ENCODE measurements around the gene TBL3. TPM values are rescaled to one million over a fixed set of nuclear protein-coding genes. Genes with fewer than 3 reads are reported as not detected.
A peak's percentile ranks its signal among the peaks of the same experiment; 100 is the strongest.

Gene TBL3
- total RNA-seq, 2 donors from 2014 or later = 19.5 to 20.8 TPM

DNA sequence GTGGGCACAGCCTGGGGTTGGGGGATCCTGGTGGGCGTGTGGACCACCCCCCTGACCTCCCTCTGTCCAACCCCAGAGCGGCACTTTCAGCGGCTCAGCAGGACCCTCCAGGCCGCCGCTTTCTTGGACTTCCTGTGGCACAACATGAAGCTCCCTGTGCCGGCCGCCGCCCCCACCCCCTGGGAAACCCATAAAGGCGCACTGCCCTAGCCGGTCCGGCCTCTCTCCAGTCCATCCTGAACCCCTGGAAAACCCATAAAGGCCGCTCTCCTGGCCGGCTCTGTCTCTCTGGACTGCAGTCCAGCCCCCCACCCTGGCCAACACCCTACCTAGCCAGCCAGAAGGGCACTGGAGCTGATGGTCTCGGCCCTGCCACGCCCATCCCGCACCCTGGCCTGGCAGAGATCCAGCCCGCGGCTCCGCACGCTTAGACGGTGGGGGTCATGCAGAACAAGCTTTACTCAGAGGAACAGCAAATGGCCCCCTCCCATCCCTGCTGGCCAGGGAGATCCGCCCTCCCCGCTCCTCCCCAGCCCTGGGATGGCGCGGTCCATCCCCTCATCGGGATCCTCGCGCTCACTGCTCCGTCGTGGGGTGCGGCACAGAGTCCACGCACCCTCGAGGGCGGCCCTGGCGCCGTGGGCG, 6.7 kb downstream of the TBL3 start:
- H3K4me3 Mint-ChIP-seq = no peak overlapping the region
- ATAC-seq (no peak), DNase-seq (no peak)
- H3K36me3 Mint-ChIP-seq (ENCODE audit: low read depth) = peaks cover 5% of the 10 kb centered on the region
- no peaks in the 10 kb centered on the region for H3K9me3 ChIP-seq (ENCODE audit: control insufficient read depth, low read length, poor library complexity, severe bottlenecking)
- peaks cover 4% of the 10 kb centered on the region for H3K4me1 Mint-ChIP-seq
- H3K27me3 Mint-ChIP-seq = peaks cover 18% of the 10 kb centered on the region
- H3K27ac Mint-ChIP-seq = no peak overlapping the region

DNA sequence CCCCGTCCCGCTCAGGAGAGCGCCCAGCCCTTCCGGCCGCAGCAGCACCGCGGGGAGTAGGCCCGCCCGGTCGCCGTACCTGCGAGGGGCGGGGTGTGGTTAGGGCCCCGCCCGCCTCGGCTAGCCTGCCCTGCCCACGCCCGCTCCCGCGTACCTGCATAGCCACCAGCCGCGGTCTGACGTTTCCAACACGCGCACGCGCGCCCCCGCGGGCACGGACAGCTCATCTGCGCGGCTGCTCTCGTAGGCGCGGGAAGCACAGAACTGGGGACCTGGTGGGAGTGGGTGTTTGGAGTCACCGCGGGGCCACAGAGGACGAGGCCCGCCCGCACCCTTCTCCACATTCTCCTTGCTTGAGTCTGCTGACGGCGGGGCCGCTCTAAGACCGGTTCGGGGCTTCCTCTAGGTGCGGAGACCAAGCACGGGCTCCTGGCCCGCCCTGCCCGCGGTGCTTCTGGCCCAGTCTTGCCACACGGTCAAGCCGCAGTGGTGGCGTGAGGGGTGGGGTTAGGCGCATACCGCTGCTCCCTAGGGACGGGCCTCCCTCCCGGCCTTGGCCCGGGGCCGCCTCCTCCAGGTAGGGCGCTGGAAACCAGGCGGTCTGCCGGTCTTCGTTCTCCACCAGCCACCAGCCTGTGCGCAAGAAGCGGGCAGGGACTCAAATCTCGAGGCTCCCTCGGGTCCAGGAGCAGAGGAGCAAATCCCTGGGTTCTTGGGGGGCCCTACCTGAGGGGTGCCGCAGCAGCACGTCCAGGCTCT, 7.6 kb downstream of the TBL3 start:
- DNase-seq = no peak
- H3K4me3 Mint-ChIP-seq = peak overlapping the region; percentile 57
- H3K9me3 ChIP-seq (ENCODE audit: control insufficient read depth, low read length, poor library complexity, severe bottlenecking) = no peaks in the 10 kb centered on the region
- ATAC-seq = peak; percentile 41
- H3K4me1 Mint-ChIP-seq = peaks cover 4% of the 10 kb centered on the region
- peaks cover 5% of the 10 kb centered on the region for H3K36me3 Mint-ChIP-seq (ENCODE audit: low read depth)
- H3K27ac Mint-ChIP-seq = no peak overlapping the region
- H3K27me3 Mint-ChIP-seq = peaks cover 18% of the 10 kb centered on the region

DNA sequence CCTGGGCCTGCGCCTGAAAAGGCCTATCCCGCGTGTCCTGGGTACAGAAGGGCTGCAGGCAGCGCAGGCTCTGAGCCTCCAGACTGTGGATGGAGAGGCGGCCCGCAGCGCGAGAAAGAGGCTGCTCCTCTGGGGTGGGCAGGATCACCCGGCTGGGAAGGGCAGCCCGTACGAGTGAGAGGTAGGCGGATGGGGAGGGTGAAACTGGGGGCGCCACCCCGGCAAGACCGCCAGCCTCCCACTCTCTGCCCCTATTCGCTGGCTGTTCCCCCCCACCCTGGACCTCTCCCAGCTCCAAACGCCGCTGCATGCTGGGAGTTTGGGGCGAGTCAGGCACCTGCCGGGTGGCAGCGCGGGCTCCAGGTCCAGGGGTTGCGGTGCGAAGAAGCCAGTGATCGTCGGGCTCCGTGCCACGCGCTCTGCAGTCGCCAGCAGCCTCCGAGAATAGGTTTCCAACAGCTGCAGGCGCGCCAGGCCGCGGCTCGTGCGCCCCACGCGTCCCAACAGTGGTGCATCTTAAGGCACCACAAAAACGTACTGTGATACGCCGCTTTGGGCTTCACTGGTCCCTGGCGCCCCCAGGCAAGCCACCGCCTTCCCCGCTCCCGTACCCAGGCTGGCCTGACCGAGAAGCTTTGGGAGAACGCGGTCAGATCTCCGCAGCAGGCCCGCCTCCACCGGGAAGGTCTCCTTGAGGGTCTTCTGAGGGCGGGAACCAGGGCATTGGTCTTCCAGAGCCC, 8.3 kb downstream of the TBL3 start:
- no peak overlapping the region for H3K4me3 Mint-ChIP-seq
- DNase-seq = no peak
- peaks cover 18% of the 10 kb centered on the region for H3K27me3 Mint-ChIP-seq
- no peak for ATAC-seq
- H3K4me1 Mint-ChIP-seq = peaks cover 7% of the 10 kb centered on the region
- H3K27ac Mint-ChIP-seq = no peak overlapping the region
- H3K9me3 ChIP-seq (ENCODE audit: control insufficient read depth, low read length, poor library complexity, severe bottlenecking) = no peaks in the 10 kb centered on the region
- H3K36me3 Mint-ChIP-seq (ENCODE audit: low read depth) = peaks cover 5% of the 10 kb centered on the region

DNA sequence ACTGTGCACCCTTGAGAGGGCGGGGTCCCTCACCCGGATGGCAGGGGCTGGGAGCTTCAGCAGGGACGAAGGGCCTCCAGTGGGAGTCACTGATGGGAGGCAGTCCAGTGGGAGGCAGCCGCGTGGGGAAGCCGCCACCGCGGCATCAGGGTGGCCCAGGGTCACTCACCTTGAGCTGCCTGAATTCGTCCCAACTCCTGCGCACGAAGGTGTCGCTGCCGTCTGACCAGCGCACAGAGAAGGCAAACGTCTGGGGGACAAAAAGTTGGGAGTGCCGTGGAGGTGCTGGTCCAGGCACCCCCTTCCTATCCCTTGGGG, 8.9 kb downstream of the TBL3 start:
- no peak overlapping the region for H3K27ac Mint-ChIP-seq
- H3K36me3 Mint-ChIP-seq (ENCODE audit: low read depth) = peaks cover 5% of the 10 kb centered on the region
- H3K27me3 Mint-ChIP-seq = peaks cover 18% of the 10 kb centered on the region
- ATAC-seq (no peak), DNase-seq (no peak)
- H3K4me3 Mint-ChIP-seq = no peak overlapping the region
- H3K4me1 Mint-ChIP-seq = peaks cover 7% of the 10 kb centered on the region
- H3K9me3 ChIP-seq (ENCODE audit: control insufficient read depth, low read length, poor library complexity, severe bottlenecking) = no peaks in the 10 kb centered on the region

DNA sequence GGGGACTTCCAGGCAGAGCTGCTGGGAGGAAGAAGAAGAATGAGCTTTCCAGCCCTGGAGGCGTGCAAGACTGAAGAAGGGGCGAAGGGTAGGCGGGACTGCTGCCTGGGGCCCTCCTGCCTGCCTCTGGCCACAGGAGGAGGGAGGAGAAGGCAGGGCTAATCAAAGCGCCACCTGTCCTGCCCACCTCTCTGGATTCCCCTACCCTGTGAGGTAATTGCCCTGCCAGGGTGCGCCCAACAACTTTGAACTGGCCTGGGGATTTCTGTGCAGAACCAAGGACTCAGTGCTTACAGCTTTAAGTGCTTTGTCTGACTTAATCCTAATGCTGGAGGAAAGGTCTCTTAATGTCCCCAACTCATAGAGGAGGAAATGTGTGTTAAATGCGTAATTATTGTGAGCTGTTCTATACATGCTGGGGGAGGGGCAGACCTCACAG, 9.6 kb downstream of the TBL3 start, which contains the start of gene NOXO1:
Gene NOXO1 (minus strand): TSS at position 72 of the 439 bp plus-strand sequence. CDS start 290 bp downstream, outside the sequence.
- no peak within 1 kb of the TSS for H3K4me3 Mint-ChIP-seq
- no peaks in the 10 kb centered on the region for H3K36me3 Mint-ChIP-seq (ENCODE audit: low read depth)
- no peak within 1 kb of the TSS for H3K27ac Mint-ChIP-seq
- no peaks in the 10 kb centered on the region for H3K9me3 ChIP-seq (ENCODE audit: control insufficient read depth, low read length, poor library complexity, severe bottlenecking)
- peaks cover 18% of the 10 kb centered on the region for H3K27me3 Mint-ChIP-seq
- H3K4me1 Mint-ChIP-seq = peaks cover 7% of the 10 kb centered on the region
- ATAC-seq (peak; percentile 21), DNase-seq (no peak)

DNA sequence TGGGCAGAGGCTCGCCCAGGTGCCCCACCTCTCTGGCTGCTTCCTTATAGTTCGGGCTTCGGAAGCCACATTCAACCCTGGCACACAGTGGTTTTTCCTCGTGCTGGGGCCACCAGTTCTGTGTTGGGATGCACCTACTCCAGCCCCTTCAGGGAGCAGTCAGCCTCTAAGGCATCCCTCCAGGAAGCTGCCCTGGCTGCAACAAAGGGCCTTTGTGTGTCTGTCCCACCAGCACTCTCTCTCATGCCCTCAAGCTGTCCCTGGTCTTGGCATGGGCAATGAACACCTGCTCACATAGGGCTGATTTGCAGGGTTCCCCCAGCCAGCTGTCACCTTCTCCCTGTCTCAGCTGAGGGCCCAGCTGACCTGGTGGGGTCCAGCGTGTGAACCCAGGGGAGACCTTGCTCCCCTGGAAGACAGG, 10.2 kb downstream of the TBL3 start:
- H3K9me3 ChIP-seq (ENCODE audit: control insufficient read depth, low read length, poor library complexity, severe bottlenecking) = no peaks in the 10 kb centered on the region
- DNase-seq = no peak
- Mint-ChIP-seq H3K4me3 (no peak overlapping the region), H3K4me1 (peaks cover 12% of the 10 kb centered on the region), H3K27me3 (peaks cover 18% of the 10 kb centered on the region), H3K27ac (no peak overlapping the region), H3K36me3 (ENCODE audit: low read depth) (no peaks in the 10 kb centered on the region)
- no peak for ATAC-seq

DNA sequence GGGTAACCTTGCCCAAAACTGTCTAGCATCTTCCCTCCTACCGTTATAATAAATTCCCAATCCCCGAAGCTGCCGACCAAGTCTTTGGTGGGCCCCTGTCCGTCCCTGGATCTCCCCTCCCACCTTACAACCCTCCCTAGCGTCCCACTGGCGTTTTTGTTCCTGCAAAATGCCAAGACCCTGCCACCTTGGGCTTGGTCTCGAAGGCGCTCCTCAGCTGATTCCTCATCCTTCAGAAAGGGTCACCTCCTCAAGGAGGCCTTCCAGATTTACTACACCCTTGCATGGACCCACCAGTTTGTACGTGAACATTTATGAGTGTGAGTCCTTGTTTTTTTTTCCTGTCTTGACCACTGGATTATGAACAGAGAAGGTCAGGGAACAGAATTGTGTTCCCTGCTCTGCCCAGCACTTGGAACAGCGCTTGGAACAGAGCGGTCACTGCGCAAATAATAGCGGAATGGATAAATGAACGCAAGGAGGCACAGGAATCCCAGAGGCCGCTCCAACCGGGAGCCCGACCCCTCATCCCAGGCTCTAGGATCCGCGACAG, 11.2 kb downstream of the TBL3 start:
- H3K27ac Mint-ChIP-seq = no peak overlapping the region
- peaks cover 12% of the 10 kb centered on the region for H3K4me1 Mint-ChIP-seq
- no peak for ATAC-seq
- H3K4me3 Mint-ChIP-seq = peak overlapping the region; percentile 87
- H3K9me3 ChIP-seq (ENCODE audit: control insufficient read depth, low read length, poor library complexity, severe bottlenecking) = no peaks in the 10 kb centered on the region
- H3K36me3 Mint-ChIP-seq (ENCODE audit: low read depth) = no peaks in the 10 kb centered on the region
- no peak for DNase-seq
- H3K27me3 Mint-ChIP-seq = peaks cover 18% of the 10 kb centered on the region

DNA sequence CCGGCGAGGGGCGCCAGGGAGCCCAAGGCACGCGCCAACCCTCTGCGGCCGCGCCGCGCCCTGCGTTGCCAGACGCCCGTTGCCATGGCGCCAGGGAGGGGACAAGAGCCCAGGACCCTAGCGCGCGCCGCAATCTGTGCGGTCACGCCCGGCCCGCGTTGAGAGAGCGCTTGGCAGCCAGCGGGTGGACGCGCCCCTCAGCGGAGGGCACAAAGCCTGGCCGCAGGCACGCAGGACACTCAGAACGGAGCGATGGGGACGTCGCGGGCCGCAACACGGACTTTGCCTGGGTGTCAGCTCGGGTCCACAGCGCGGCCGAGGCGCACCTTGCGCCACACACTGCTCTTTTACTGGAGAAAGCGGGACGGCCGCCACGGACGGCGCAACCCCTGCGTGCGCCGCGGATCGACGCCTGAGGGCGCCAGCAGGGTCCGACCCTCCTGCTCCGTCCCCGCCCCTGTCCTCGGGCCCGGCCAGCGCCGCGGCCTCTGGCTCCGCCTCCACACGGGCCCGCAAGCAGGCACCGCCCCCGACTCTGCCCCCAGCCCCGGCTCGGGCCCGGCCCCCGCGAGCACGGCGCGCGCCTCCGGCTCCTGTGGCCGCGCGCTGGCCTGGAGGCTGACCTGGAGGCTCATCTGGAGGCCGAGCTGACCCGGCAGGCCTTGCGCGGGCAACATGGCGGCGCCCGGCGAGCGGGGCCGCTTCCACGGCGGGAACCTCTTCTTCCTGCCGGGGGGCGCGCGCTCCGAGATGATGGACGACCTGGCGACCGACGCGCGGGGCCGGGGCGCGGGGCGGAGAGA, 11.9 kb downstream of the TBL3 start, which contains the start of gene GFER:
Gene GFER (plus strand): TSS at position 650 of the 803 bp plus-strand sequence. CDS start 26 bp downstream, at position 676.
- H3K27ac Mint-ChIP-seq = peak within 1 kb of the TSS; percentile 41
- H3K36me3 Mint-ChIP-seq (ENCODE audit: low read depth) = no peaks in the 10 kb centered on the region
- peaks cover 12% of the 10 kb centered on the region for H3K4me1 Mint-ChIP-seq
- no peaks in the 10 kb centered on the region for H3K9me3 ChIP-seq (ENCODE audit: control insufficient read depth, low read length, poor library complexity, severe bottlenecking)
- ATAC-seq = peak; percentile 69
- H3K27me3 Mint-ChIP-seq = peaks cover 20% of the 10 kb centered on the region
- peak; percentile 39 to 55 (median 51) for DNase-seq
- H3K4me3 Mint-ChIP-seq = peak within 1 kb of the TSS; percentile 87

DNA sequence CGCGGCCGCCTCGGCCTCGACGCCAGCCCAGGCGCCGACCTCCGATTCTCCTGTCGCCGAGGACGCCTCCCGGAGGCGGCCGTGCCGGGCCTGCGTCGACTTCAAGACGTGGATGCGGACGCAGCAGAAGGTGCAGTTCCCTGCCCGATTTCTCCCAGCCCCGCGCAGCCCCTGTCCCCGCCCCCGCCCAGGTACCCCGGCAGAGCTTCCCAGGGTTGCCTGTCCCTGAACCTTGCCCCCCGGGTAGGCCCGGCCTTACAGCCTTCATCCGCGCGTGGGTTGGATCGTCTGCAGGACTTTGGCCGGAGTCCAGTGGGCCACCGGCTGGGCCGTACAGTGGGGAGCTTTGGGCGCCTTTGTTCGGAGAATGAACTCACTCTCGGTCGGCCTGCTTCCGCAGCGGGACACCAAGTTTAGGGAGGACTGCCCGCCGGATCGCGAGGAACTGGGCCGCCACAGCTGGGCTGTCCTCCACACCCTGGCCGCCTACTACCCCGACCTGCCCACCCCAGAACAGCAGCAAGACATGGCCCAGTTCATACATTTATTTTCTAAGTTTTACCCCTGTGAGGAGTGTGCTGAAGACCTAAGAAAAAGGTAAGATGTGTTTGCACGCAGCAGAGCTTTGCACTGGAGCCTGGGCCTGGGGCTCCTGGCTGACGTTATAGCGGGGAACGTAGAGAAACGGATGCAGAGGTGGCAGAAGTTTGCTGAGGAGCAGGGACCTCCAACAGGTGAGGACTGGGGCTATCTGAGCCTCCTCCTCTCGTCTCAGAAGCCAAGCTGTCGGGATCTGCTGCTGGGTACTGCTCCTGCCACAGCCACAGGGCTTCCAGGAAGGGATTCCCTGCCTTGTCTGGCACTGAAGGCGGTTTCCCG, 12.7 kb downstream of the TBL3 start:
- ATAC-seq (peak; percentile 47), DNase-seq (no peak)
- no peaks in the 10 kb centered on the region for H3K9me3 ChIP-seq (ENCODE audit: control insufficient read depth, low read length, poor library complexity, severe bottlenecking)
- H3K27me3 Mint-ChIP-seq = peaks cover 23% of the 10 kb centered on the region
- peak overlapping the region; percentile 87 for H3K4me3 Mint-ChIP-seq
- peaks cover 14% of the 10 kb centered on the region for H3K4me1 Mint-ChIP-seq
- peak overlapping the region; percentile 41 for H3K27ac Mint-ChIP-seq
- H3K36me3 Mint-ChIP-seq (ENCODE audit: low read depth) = no peaks in the 10 kb centered on the region

DNA sequence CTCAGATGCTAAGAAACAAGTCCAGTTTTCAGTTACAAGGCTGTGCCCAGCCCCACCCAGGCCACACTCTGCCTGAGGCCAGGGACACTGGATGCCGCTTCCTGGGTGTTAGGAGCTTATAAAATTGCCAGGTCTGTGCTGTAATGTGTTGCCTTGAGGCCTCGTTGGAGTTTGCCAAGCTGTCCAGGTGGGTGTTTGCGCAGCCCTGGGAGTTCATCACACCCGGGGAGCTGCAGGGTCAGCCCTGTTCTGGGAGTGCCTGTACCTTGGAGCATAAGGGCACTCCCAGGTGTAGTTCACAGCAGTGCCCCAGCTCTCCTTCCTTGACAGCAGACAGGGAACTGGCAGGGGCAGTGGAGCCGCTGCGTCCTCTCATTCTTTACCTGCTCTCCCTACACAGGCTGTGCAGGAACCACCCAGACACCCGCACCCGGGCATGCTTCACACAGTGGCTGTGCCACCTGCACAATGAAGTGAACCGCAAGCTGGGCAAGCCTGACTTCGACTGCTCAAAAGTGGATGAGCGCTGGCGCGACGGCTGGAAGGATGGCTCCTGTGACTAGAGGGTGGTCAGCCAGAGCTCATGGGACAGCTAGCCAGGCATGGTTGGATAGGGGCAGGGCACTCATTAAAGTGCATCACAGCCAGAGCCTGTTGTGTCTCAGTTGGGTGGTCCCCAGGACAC, 13.8 kb downstream of the TBL3 start:
- H3K36me3 Mint-ChIP-seq (ENCODE audit: low read depth) = no peaks in the 10 kb centered on the region
- ATAC-seq (no peak), DNase-seq (no peak)
- H3K9me3 ChIP-seq (ENCODE audit: control insufficient read depth, low read length, poor library complexity, severe bottlenecking) = no peaks in the 10 kb centered on the region
- H3K27ac Mint-ChIP-seq = no peak overlapping the region
- H3K4me3 Mint-ChIP-seq = peak overlapping the region; percentile 87
- peaks cover 14% of the 10 kb centered on the region for H3K4me1 Mint-ChIP-seq
- peaks cover 21% of the 10 kb centered on the region for H3K27me3 Mint-ChIP-seq

DNA sequence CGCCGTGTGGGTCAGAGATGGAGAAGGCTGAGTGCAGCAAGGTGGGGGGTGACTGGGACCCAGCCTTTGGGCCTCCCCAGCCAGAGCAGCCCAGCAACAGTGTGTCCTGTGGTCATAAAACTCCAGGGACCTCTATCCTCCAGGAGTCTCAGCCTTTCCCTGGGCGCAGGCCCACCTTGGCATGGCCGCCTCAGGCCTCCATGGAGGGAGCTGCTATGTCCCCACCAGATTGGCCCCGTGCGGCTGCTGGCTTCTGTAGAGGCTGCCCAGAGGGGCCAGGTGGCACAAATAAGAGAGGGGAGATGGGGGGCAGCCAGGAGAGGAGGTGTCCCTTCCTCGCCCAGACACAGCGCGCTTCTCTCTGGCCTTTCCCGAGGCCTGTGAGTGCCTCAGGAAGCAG, 15.3 kb downstream of the TBL3 start:
- Mint-ChIP-seq H3K4me1 (peaks cover 16% of the 10 kb centered on the region), H3K4me3 (no peak overlapping the region), H3K27ac (no peak overlapping the region), H3K27me3 (peaks cover 9% of the 10 kb centered on the region), H3K36me3 (ENCODE audit: low read depth) (no peaks in the 10 kb centered on the region)
- no peak for ATAC-seq
- DNase-seq = no peak
- H3K9me3 ChIP-seq (ENCODE audit: control insufficient read depth, low read length, poor library complexity, severe bottlenecking) = no peaks in the 10 kb centered on the region
